Measurements from ENCODE around the gene PSD4. TPM values are rescaled to one million over a fixed set of nuclear protein-coding genes. Genes with fewer than 3 reads are reported as not detected.

The PSD4 gene
- total RNA-seq, 6 donors from 2014 or later, result 44.0 to 101 (median 60.4) TPM

- 71 to 83% methylated on average over 9 of the region's 9 CpGs for WGBS, 2 donors
- no peak for DNase-seq
- no peak for ATAC-seq (ENCODE audit: low FRiP score in 2 of 2)
- no peaks in the 10 kb centered on the region for H3K27me3 ChIP-seq
- TF ChIP-seq POLR2AphosphoS5 (IDR thresholded peaks at IDR 0.05), result no peak
- TF ChIP-seq POLR2A (IDR thresholded peaks at IDR 0.05), result peak in 1 of 4 donors; percentile 11
- no peak for TF ChIP-seq EP300 (IDR thresholded peaks at IDR 0.05)
- no peak for TF ChIP-seq CTCF (IDR thresholded peaks at IDR 0.05)
- H3K9me3 ChIP-seq, result no peaks in the 10 kb centered on the region
- H3K27ac ChIP-seq, result peak overlapping the region in 2 of 4 donors; percentile 88 to 91
- H3K4me1 ChIP-seq, result peaks cover 17 to 39% (median 24%) of the 10 kb centered on the region in 4 donors
- H3K4me3 ChIP-seq, result peak overlapping the region in 1 of 4 donors; percentile 52
- H3K36me3 ChIP-seq, result no peaks in the 10 kb centered on the region
Observed at GRCh38 chr2:113237604-113238160, 63.9 kb downstream of the PSD4 start.

GRCh38 chr2:113238871-113239839 lies 65.4 kb downstream of the PSD4 start:
- no peaks in the 10 kb centered on the region for H3K36me3 ChIP-seq
- TF ChIP-seq CTCF (IDR thresholded peaks at IDR 0.05) (no peak), POLR2AphosphoS5 (IDR thresholded peaks at IDR 0.05) (no peak), POLR2A (IDR thresholded peaks at IDR 0.05) (peak in 1 of 4 donors; percentile 49), EP300 (IDR thresholded peaks at IDR 0.05) (no peak)
- peaks cover 17 to 39% (median 24%) of the 10 kb centered on the region in 4 donors for H3K4me1 ChIP-seq
- H3K27me3 ChIP-seq, result no peaks in the 10 kb centered on the region
- no peak for DNase-seq
- no peaks in the 10 kb centered on the region for H3K9me3 ChIP-seq
- peak overlapping the region; percentile 48 to 88 (median 62) for H3K27ac ChIP-seq
- no peak overlapping the region for H3K4me3 ChIP-seq
- no peak for ATAC-seq (ENCODE audit: low FRiP score in 2 of 2)
- WGBS, 2 donors, result 91 to 92% methylated on average over 9 of the region's 9 CpGs

- Histone ChIP-seq H3K27ac (peak overlapping the region; percentile 52 to 88 (median 65)), H3K4me1 (peaks cover 17 to 39% (median 24%) of the 10 kb centered on the region in 4 donors), H3K4me3 (no peak overlapping the region), H3K9me3 (no peaks in the 10 kb centered on the region), H3K36me3 (no peaks in the 10 kb centered on the region), H3K27me3 (no peaks in the 10 kb centered on the region)
- TF ChIP-seq EP300 (IDR thresholded peaks at IDR 0.05) (peak in 2 of 4 donors; percentile 19 to 81), POLR2A (IDR thresholded peaks at IDR 0.05) (peak in 1 of 4 donors; percentile 62), POLR2AphosphoS5 (IDR thresholded peaks at IDR 0.05) (peak; percentile 39 to 77), CTCF (IDR thresholded peaks at IDR 0.05) (no peak)
- DNase-seq, result peak; percentile 80 to 94
- WGBS, 2 donors, result 35 to 57% methylated on average over 7 to 15 of the region's 15 CpGs
- ATAC-seq (ENCODE audit: low FRiP score in 2 of 2), result peak; percentile 50 to 77
Observed at GRCh38 chr2:113240150-113240914, 66.6 kb downstream of the PSD4 start.

GRCh38 chr2:113240915-113241911 lies 67.4 kb downstream of the PSD4 start:
- WGBS, 2 donors, result 69 to 82% methylated on average over 14 to 18 of the region's 18 CpGs
- ATAC-seq (ENCODE audit: low FRiP score in 2 of 2) (peak; percentile 86 to 94), DNase-seq (peak; percentile 40 to 87)
- Histone ChIP-seq H3K27me3 (no peaks in the 10 kb centered on the region), H3K27ac (peak overlapping the region; percentile 52 to 73 (median 55)), H3K4me3 (no peak overlapping the region), H3K9me3 (no peaks in the 10 kb centered on the region), H3K4me1 (peaks cover 17 to 39% (median 24%) of the 10 kb centered on the region in 4 donors), H3K36me3 (no peaks in the 10 kb centered on the region)
- TF ChIP-seq EP300 (IDR thresholded peaks at IDR 0.05) (peak in 3 of 4 donors; percentile 38 to 98 (median 53)), POLR2A (IDR thresholded peaks at IDR 0.05) (peak in 1 of 4 donors; percentile 42), POLR2AphosphoS5 (IDR thresholded peaks at IDR 0.05) (peak; percentile 74 to 79), CTCF (IDR thresholded peaks at IDR 0.05) (no peak)
